Parathyroid adenoma (tissue), 2 donors: ENCODE data around the gene VOPP1.

Source experiments
- H2AFZ ChIP-seq: fragments of 300-600 bp; sonication (generic); one replicate; pipeline ENCODE4 v1.7.0; 2017; ENCODE audit warnings: antibody characterized with exemption, mild to moderate bottlenecking
- H3K27ac ChIP-seq: fragments of 300-600 bp; sonication (generic); one replicate; pipeline ENCODE4 v1.7.0; 2017
- H3K27me3 ChIP-seq: fragments of 300-600 bp; sonication (generic); one replicate; pipeline ENCODE4 v1.7.0; 2017; ENCODE audit warnings: low read length; ENCODE audit not compliant: control insufficient read depth, insufficient read depth
- H3K36me3 ChIP-seq: fragments of 300-600 bp; sonication (generic); one replicate; pipeline ENCODE4 v1.7.0; 2017; ENCODE audit warnings: low read length; ENCODE audit not compliant: control insufficient read depth, insufficient read depth
- H3K4me1 ChIP-seq: fragments of 300-600 bp; sonication (generic); one replicate; pipeline ENCODE4 v1.7.0; 2017; ENCODE audit warnings: control low read depth
- H3K4me2 ChIP-seq: fragments of 300-600 bp; sonication (generic); one replicate; pipeline ENCODE4 v1.7.0; 2017; ENCODE audit warnings: low read length
- H3K4me3 ChIP-seq: fragments of 300-600 bp; sonication (generic); one replicate; pipeline ENCODE4 v1.7.0; 2017; ENCODE audit warnings: low read depth, low read length
- H3K79me2 ChIP-seq: fragments of 300-600 bp; sonication (generic); one replicate; pipeline ENCODE4 v1.7.0; 2017; ENCODE audit warnings: control low read depth
- H3K9ac ChIP-seq: fragments of 300-600 bp; sonication (generic); one replicate; pipeline ENCODE4 v1.7.0; 2017; ENCODE audit warnings: mild to moderate bottlenecking
- H3K9me3 ChIP-seq: fragments of 300-600 bp; sonication (generic); one replicate; pipeline ENCODE4 v1.7.0; 2017; ENCODE audit warnings: low read length; ENCODE audit not compliant: control insufficient read depth
- CTCF ChIP-seq: fragments of 300-600 bp; sonication (generic); IDR thresholded peaks from one replicate; pipeline ENCODE4 v1.7.0; 2017; ENCODE audit warnings: antibody characterized with exemption, mild to moderate bottlenecking
- donor health status: primary hyperparathyroidism.

Gene VOPP1

GRCh38 chr7:55575733-55576132 lies 3.4 kb upstream of the VOPP1 start:
- H3K4me2 ChIP-seq = no peak overlapping the region
- no peaks in the 10 kb centered on the region for H3K9me3 ChIP-seq
- H3K4me3 ChIP-seq = no peak overlapping the region
- H3K27ac ChIP-seq = no peak overlapping the region
- H3K27me3 ChIP-seq = no peaks in the 10 kb centered on the region
- no peak for TF ChIP-seq CTCF
- H3K36me3 ChIP-seq = no peaks in the 10 kb centered on the region
- H3K9ac ChIP-seq = no peak overlapping the region
- no peaks in the 10 kb centered on the region for H3K79me2 ChIP-seq
- no peak overlapping the region for H2AFZ ChIP-seq
- H3K4me1 ChIP-seq = peaks cover 10% of the 10 kb centered on the region

- H3K4me3 ChIP-seq = no peak overlapping the region
- H3K9ac ChIP-seq = no peak overlapping the region
- H2AFZ ChIP-seq = no peak overlapping the region
- H3K27ac ChIP-seq = no peak overlapping the region
- no peaks in the 10 kb centered on the region for H3K79me2 ChIP-seq
- no peaks in the 10 kb centered on the region for H3K9me3 ChIP-seq
- H3K4me1 ChIP-seq = peaks cover 10% of the 10 kb centered on the region
- H3K36me3 ChIP-seq = no peaks in the 10 kb centered on the region
- no peak for TF ChIP-seq CTCF
- no peaks in the 10 kb centered on the region for H3K27me3 ChIP-seq
- H3K4me2 ChIP-seq = no peak overlapping the region
Observed at GRCh38 chr7:55575098-55575497, 2.8 kb upstream of the VOPP1 start.

- Histone ChIP-seq H3K4me2 (peak overlapping the region; percentile 43), H3K9me3 (no peaks in the 10 kb centered on the region), H3K27ac (peak overlapping the region; percentile 34), H3K36me3 (no peaks in the 10 kb centered on the region), H3K4me1 (peaks cover 13% of the 10 kb centered on the region), H3K9ac (no peak overlapping the region), H3K79me2 (no peaks in the 10 kb centered on the region), H3K4me3 (peak overlapping the region; percentile 27), H2AFZ (peak overlapping the region; percentile 13), H3K27me3 (no peaks in the 10 kb centered on the region)
- no peak for TF ChIP-seq CTCF
Observed at GRCh38 chr7:55574051-55574717, 1.9 kb upstream of the VOPP1 start.

- Histone ChIP-seq H3K4me2 (peak overlapping the region; percentile 87), H3K9me3 (no peaks in the 10 kb centered on the region), H3K27ac (peak overlapping the region; percentile 58), H3K4me3 (peak overlapping the region; percentile 66), H3K27me3 (no peaks in the 10 kb centered on the region), H2AFZ (peak overlapping the region; percentile 97), H3K4me1 (peaks cover 14% of the 10 kb centered on the region), H3K36me3 (no peaks in the 10 kb centered on the region), H3K79me2 (no peaks in the 10 kb centered on the region), H3K9ac (no peak overlapping the region)
- no peak for TF ChIP-seq CTCF
Observed at GRCh38 chr7:55573234-55573900, 1.1 kb upstream of the VOPP1 start.
